ENCODE data around the gene LAMA2.

DNA sequence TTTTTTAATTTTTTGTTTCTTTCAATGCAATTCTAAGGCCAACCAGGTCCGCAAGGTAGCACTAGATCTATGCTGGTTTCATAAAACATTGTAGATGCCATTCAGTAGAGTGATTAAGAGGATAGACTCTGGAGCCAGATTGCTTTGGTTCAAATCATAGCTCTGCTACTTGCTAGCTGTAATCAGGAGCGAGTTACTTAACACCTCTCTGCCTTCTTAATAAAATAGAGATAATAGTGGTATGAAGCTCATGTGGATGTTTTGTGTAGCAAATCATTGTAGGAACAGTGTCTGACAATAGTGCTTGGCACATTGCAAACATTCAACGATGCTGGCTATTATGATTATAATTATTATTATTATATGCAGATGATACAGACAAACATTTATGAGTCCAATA lies 164.9 kb downstream of the LAMA2 start:
- TF ChIP-seq, protein P1, sequence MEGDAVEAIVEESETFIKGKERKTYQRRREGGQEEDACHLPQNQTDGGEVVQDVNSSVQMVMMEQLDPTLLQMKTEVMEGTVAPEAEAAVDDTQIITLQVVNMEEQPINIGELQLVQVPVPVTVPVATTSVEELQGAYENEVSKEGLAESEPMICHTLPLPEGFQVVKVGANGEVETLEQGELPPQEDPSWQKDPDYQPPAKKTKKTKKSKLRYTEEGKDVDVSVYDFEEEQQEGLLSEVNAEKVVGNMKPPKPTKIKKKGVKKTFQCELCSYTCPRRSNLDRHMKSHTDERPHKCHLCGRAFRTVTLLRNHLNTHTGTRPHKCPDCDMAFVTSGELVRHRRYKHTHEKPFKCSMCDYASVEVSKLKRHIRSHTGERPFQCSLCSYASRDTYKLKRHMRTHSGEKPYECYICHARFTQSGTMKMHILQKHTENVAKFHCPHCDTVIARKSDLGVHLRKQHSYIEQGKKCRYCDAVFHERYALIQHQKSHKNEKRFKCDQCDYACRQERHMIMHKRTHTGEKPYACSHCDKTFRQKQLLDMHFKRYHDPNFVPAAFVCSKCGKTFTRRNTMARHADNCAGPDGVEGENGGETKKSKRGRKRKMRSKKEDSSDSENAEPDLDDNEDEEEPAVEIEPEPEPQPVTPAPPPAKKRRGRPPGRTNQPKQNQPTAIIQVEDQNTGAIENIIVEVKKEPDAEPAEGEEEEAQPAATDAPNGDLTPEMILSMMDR (IDR thresholded peaks at IDR 0.05): no peak
- no peak for TF ChIP-seq EP300 (IDR thresholded peaks at IDR 0.05)
- TF ChIP-seq POLR2A (IDR thresholded peaks at IDR 0.05): no peak

All from suprapubic skin (tissue), 3 donors.